Stimulated activated CD4-positive, alpha-beta T cell treated with anti-CD3 and anti-CD28 coated beads, Interleukin-15, amount 100 ng/mL, for 1 hour (primary cell): ENCODE measurements around the gene LIPA.
A peak's percentile ranks its signal among the peaks of the same experiment; 100 is the strongest.

ENCODE experiments used
- DNase-seq, 2 donors: peaks; one replicate each; pipeline ENCODE4 v3.0.0-alpha.2; 2020; ENCODE audit warnings: low read depth in 1 of 2, low spot score in 1 of 2

Gene LIPA

DNA sequence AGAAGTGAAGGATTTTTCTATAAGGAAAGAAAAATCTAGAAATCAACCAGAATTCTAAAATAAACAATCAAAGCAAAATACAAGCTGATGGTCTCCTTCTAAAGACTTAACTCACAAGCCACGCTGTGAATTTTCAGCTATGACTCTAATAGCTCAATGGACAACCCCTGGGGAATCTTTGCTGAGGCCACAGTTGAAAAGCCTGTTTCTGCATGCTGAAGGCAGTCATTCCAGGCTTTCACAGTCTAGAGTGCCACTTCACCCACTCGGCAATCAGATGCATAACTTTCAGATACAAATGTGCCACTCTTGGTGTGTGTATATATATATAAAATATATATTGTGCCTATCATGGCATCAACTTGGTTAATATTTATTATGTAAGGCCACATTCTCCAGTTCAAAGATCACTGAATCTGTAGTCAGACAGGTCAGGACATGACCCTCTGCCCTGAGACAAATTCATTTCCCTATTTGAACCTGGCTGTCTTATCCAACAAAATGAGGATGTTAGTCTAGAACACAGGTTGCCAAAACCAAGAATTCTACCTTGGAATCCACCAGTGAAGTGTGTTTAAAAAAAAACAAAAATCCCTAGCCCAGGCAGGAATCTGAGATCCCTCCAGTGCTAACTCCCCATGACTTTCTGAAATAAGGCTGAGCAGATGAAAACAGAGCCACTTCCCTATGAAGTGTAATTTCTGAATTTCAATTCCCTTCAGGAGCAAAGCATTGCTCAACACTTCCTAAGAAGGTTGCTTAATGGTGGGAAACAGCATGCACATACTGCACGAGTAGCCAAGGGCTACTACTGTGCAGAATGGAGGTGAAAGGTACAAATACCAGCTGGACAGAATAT is 9.9 kb downstream of the LIPA start:
- DNase-seq = no peak

DNA sequence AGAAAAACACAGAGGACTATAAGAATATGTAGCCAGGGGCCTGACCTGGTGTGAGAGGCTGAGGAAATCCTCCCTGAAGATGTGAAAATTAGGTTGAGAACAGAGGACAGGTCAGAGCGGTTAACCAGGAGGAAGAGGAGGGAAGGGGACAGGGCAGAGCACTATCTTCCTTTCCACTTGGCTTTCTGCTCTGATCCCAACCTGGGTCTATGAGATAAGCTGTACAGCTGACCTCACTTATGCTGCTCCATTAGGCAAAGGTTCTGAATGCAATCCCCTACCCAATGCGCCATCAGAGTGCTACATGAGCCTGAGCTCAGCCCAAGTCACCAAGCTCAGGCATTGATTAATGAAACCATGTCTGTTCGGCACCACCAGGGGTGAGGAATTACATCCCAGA is 10.5 kb downstream of the LIPA start:
- DNase-seq = no peak

DNA sequence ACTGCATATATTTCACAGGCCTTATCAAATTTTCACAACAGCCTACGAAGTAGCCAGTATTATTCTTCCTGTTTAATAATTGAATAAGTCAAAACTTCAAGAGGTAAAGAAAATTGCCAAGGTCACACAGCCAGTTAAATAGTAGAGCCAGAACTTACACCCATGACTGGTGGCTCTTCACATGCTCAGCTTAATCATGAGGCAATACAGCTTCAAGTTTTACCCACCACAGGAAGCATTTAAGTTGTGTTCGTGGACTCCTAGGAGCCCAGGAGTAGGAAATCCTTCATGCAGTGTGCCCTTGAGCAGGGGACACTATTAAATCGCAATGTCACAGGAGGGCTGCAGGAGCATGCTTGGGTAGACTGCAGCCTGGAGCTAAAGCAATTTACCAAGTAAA is 11.1 kb downstream of the LIPA start:
- DNase-seq = no peak

DNA sequence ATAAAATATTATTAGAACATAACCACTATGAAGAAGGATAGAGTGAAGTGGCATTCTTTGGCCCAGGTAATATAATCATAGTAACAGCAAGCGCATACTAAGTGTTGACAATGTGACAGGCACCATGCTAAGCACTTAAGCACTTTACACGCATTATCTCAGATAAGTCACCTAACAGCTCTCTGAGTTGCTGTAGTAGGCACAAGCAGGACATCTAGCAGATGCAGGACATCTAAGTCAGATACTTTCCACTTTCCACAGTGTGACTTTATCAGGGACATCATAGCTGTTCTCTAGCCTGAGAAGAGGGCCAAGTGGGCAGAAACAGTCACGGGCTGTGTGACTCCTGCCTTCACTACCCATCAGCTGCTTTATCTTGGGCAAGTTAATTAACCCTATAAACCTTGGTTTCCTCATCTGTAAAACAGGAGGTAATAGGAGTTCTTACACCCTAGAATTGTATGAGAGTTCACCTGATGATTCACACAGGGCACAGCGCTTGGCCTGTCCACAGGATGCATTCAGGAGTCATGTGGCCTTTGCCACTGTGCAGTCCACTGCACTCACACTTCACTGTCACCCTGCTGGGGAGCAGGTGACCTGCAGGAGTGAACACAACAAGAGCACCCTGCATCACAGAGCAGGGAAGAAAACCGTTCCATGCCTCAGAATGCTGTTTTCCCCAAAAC is 12.5 kb downstream of the LIPA start:
- DNase-seq = no peak

DNA sequence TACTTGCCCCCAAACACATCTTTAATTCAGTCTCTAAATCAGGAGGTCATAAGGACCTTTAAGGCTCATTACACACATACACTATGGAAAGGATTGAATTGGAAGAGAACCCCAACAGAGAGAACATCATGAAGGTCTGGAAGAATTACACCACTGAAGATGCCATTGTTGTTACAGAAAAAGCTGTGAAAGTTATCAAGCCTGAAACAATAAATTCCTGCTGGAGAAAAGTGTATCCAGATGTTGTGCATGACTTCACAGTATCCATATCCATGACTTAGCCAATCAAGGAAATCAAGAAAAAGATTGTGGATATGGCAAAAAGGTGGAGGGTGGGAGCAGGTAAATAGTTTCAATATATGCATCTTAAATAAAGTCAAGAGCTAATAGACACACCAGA is 13.7 kb downstream of the LIPA start:
- no peak for DNase-seq

DNA sequence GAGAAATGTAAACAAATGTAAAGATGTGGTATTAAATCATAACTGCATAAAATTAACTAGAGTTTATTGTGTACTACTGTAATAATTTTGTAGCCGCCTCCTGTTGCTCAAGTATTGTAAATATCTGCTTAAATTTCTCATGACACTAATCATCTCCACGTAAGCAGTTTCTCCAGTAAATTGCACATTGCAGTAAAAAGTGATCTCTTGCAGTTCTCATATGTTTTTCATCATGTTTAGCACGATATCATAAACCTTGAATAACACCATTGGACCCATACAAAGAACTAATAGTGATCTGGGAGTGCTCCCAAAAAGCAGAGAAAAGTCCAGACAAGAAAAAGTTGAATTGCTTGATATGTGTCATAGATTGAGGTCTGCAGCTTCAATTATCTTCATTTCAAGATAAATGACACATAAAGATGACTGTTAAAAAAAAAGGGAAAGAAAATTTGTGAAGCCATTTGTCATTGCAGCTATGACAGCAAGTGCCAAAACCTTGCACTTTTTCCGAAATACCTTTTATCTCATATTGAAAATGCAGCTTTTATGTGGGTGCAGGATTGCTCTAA is 15.3 kb downstream of the LIPA start:
- no peak for DNase-seq

DNA sequence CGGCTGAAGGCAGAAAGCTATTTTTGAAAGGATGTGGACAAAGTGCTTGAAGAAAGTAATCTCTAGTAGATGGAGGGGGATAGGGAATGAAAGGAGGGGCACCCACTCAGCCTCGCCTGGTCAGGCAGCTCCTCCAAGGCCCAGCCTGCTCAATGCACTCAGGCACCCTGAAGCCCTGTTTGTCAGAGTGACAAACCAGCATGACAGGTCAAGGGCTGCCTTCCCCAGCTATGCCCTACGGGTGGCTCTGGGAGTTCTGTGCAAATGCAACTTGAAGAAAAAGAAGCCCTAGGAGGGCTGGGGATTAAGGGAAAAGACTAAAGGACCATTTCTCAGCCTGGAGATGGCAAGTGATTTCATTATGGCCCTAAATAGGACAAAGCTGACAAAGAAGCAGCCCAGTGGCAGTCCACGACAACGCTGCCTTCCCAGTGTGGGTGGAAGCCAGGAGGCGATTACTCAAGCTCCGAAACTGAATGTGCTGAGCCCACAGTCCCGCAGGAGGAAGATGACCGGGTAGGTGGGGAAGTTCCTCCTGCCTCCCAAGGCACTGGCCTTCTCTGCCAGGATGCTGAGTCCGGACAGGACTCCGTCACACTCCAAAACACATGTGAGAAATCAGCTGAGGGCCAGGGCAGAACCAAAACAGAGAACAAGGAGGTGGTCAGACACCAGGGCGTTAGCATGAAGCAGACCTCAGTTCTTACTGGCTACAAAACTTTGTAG is 16.3 kb downstream of the LIPA start:
- no peak for DNase-seq

DNA sequence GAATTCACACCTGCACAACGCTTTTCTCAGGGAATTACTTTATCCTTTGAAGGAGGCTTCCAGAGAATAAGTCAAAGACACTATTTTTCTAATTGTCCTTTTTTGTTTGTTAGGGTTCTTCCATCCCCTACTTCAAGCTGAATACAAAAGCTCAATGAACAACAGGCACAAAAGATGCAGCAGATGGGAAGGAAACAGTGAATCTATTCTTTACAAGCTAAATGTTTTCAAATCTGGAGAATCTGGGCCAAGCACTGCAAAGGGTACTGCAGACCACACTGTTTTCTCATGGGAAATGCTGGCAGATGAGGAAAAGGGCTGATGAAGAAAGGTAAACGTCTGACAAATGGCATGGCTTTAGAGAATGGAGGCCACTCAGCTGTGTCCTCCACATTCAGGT is 18.5 kb downstream of the LIPA start:
- DNase-seq = no peak

DNA sequence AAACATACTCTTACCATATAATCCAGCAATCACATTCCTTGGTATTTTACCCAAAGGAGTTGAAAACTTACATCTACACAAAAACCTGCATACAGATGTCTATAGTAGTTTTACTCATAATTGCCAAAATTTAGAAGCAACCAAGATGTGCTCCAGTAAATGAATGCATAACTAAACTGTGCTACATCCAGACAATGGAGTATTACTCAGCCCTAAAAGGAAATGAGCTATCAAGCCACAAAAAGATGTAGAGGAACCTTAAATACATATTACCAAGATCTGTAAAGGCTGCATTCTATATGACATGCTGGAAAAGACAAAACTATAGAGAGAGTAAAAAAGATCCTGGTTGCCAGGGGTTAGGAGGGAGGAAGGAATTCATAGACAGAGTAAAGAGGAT is 22.6 kb downstream of the LIPA start:
- DNase-seq = no peak

DNA sequence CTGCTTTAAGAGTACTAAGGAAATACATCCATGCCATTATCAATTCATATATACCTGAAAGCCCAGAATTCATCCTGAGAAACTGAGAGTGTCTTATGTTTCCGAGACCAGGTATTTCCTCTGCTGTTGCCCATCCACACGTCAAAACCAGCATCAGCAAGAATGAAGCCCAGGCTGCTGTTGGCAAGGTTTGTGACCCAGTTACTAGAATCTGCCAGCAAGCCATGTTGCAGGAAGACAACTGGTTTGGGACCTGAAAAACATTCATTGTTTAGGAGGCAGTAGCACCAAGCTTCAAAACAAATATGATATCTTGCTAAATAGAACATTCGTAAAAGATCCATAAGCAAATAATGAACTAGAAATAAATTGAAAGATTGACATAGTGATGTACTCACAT is 23.4 kb downstream of the LIPA start:
- DNase-seq = no peak

DNA sequence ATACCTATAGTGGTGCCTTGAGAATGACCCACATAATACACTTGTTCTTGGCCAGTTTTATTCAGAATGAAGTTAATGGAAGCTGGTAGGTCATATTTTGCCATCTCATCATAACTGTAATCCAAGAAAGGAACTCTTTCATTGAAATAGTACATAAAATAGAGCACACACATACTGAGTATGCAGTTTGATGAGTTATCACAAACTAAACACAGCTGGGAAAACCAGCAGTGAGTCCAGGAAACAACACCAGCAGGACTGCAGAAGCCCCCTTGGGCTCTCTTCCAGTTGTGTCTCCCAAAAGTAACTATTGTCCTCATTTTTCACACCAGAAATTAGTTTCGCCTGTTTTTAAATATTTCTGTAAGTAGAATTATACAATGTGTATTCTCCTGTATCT is 24.7 kb downstream of the LIPA start:
- no peak for DNase-seq

DNA sequence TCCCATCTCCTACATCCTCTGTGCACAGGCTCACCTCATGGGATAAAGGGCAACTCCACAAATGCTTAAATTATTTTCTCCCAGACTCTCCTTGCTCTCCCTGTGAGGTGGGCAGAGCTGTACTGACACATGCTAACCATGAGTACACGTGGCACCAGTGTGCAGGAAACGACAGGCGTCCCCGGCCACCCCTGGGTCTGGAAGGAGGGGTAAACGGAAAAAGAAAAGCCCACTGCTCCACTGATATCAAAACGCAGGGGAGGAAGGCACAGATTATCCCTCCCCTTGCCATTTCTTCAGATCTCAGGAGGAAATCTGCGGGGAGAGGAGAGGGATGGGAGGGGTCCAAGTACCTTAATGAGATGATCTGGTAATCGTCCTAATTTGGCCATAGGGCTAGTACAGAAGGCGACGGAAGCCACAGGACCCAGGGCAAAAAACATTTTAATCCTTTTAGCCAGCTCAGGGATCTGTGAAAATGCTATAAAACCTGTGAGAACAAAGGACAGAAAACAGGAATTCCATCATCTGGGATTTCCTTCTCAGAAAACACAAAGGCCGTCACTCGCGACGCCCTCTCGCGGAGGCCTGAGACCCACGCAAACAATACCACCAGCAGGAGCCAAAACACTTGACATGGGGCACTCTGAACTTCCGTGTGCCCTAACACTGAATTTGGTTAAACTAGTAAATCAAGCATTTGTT is 26.7 kb downstream of the LIPA start:
- no peak for DNase-seq

DNA sequence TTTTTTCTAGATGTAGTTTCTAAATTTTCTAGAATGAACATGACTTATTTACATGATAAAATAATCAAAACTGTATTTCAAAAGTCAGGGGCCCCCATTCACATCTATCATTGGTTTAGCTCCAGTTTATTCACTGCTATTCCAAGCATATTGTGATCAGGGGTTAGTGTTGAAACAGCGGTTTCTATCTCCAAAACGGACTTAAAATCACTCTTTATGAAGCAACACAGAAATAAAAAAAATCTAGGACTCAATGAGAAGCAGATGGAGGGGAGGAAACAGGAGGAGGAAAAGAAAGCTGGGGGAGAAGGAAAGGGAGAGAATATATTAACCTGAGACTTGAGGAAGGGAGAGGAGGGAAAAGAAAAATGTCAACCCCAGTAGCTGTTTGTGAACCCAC is 29.7 kb downstream of the LIPA start:
- no peak for DNase-seq

DNA sequence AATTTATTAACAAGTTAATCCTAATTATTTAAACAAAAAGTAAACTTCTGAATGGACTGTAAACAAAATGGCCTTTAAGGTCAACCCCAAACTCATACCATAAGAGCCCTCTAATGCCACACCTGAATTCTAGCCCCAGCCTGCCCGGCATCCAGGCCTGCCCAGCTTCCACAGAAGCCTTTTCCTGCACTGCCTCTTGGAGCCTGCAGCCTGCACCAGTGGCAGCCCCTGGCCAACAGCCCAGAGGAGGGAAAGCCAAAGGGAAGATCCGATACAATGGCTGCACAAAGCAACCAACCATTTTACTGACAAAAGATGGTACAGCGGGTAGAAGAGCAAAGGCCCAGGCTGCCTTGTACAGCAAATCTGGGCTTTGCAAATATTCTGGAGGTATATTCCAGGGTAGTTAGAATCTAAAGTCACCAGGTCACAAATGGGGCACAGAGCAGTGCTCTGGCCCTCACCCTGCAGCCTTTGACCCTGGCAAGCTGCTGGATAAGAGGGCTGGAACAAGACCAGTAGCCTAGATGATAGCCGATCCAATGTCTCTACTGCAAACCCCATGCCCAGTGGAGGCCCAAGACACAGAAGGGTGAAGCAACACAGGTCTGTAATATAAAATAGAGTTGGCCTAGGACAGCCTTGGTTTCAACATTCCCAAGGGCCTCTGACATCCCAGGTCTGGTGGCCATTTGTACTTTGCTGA is 31.9 kb downstream of the LIPA start:
- no peak for DNase-seq

DNA sequence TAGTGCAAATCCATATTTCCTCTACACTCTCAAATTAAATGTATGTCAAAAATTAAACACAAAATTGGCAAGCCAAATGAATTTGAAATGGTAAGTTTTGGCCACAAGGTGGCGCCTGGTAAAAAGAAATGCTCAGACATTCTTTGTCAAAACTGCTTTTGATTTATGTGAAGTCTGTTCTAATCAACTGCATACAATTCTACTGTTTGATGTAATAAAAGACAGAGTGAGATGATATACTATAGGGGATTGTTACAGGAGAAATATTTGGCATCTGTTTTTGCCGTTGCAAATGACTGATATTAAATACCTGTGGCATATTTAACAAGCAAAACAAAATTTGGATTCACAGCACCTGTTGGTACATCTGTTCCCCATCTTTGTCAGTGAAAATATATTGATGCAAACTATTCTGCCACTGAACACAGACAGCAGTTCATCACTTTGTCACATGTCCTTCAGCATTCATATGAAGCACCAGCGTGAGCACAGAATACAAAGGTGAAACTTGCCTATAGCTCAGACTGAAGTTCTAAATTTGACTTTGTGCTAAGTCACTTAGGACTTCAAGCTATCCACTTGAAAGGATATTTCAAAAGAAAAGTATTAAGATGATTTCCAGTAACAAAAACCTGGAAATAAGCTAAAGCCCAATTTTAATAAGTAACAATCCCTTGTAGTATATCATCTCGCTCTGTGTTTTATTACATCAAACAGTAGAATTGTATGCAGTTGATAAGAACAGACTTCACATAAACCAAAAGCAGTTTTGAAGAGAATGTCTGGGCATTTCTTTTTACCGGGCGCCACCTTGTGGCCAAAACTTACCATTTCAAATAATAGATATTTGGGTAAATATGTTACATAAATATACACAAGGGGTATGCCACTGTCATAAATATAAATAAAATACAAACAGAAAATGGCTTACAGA is 34.3 kb downstream of the LIPA start:
- peak in 1 of 2 donors; percentile 9 for DNase-seq

DNA sequence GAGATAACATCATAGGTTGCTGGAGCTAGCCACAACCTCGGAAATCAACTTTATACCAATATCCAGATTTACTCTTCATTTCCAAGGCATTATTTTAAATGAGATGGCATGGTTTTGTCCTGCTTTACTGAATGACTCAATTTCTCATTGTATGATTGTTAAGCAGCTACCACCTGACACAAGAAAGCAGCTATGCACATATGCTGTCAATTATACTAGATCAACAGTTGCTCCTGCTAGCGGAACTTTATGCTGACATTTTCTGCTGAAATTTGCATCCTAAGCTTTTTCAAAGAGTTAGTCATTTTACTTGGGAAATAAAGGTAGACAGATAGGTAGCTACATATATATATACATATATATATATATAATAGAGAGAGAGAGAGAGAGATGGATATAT is 35.5 kb downstream of the LIPA start:
- DNase-seq = no peak

DNA sequence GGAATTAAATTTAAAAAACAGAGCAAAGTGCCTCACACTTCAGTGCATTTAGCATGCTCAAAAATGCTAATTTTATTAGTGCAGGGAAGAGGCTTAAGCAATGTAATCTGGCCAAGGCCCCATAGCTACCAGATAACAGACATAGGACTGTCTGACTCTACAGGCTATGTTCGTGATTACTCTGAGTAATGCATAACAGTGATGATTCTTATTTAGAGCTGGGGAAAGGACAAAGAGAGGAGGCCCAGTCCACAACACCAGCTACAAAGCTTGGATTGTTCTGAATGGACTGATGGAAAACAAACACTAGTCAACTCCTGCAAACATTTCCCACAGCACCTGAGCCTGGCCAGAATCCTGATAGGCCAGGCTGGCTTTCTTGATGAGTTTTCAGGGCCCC is 36.1 kb downstream of the LIPA start:
- no peak for DNase-seq

DNA sequence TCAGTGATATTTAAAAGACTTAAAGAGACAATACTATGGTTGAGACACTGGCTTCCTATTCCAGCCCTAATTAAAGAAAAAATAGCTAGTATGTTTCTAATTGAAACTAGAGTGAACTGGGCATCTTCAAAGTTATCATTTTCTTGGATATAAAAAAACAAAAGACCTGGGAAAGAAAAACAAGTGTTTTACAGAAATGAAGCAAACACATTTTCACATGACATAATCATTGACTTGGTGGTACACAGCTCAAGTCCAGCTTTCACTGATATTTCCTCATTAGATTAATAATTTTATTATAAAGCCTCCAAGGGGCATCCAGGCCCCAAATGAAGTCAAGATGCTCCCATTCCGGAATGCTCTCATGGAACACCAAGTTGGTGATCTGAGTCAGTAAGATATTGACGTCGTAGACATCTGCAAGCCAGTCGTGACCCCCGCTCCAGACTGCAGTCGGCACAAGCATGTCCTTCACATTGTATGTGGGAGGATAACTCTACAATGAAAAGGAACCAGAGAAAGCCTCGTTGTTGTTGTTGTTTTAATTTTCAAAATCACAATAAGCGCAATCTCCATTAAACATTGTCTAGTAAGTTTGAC is 36.9 kb downstream of the LIPA start:
- DNase-seq = no peak

DNA sequence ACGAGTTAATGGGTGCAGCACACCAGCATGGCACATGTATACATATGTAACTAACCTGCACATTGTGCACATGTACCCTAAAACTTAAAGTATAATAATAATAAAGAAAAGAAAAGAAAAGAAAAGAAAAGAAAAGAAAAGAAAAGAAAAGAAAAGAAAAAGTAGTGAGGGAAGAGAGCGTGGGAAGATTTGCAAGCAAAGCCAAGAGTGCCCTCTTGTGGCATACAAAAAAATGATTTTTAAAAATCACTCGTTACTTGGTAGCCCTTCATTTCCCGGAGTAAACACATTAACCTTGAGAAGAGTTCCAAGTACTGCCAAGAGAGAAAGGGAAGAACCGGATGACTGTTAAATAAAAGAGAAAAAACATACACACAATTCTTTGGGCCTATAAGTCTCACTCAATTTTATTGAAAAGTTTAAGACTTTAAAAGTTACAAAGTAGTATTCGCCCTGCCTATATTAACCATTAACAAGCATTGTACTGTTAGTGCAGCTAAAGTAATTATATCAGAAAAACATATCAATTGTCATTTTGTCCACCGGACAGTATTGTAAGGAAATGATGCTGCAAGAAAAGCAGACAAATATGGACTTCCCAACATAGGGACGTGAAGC is 38.3 kb downstream of the LIPA start:
- no peak for DNase-seq
